HG02840 (cell line): ENCODE data around the gene CLINT1.
"Not testable (repeated sequence)": the region's sequence is repeated elsewhere in the genome, so short reads cannot be mapped to it uniquely, and the experiment has no call there.

Experiments used
- ATAC-seq: cut with Tn5 transposase; IDR thresholded peaks from one replicate; pipeline ENCODE4 v1.9.1; 2021; ENCODE audit warnings: mild to moderate bottlenecking, moderate library complexity, moderate number of reproducible peaks; ENCODE audit not compliant: unreplicated experiment, low FRiP score

The CLINT1 gene

DNA sequence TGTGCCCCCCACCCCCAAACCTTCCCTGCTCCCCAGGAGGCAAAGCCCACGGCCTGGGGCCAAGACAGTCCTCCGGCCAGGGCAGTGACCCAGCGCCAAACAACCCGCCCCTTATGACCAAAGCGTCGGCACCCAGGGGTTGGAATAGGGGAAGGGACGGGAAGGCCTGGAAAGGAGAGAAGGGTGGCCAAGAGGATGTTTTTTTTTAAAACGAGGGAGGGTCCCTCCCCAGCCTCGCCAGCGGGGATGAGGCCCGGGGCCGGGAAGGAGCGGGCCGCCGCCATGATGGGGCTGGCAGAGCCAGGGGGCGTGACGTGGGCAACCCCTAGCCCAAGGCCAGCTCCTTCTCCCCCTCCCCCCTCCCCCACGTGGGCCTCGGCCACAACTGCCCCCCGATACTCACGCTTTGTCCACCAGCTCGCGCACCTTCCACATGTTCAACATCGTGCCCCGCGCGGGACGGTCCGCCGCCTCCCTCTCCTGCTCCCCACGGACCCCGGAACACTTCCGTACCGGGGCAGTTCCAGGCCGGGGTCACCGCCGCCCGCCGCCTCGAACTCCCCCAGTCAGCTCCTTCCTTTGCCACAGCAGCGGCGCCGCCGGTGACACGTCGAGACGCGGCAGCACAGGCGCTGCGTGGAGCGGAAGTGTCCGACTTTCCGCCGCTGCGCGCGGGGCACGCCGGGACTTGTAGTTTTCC lies at the start of gene CLINT1:
CLINT1 (minus strand) TSS at position 619 of the 700 bp plus-strand sequence; CDS start at position 444, 175 bp downstream.
- ATAC-seq: no peak

DNA sequence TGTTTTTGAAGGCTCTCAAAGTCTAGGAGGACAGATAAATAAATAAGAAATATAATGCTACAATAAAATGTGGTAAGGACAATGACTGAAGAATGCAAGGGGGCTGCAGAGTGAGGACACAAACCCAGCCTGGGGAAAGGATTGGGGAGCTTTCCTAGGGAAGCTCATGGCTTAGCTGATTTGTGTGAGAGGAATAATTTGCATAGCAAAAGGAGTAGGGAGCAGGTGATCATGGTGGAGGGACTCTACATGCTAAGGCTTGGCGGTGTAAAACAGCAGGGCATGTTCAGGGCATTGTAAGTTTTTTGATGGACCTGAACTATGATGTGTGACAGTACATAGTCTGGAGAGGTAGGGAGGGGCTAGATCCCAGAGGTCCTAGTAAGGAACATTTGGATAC lies 49.5 kb upstream of the CLINT1 start:
- no peak for ATAC-seq

DNA sequence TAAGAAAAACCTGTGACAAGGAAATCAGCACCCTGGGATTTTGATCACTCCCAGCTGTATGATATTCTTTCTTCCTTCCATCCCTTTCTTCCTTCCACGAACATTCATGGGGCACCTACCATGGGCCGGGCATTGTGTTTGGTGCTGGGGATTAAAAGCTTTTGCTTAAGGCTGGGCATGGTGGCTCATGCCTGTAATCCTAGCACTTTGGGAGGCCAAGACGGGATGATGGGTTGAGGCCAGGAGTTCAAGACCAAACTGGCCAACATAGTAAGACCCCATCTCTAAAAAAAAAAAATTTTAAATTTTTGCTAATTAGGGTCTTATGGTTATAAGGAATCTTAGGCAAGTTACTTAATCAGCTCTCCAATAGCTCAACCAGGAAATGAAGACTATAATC lies 48.5 kb upstream of the CLINT1 start:
- no peak for ATAC-seq

DNA sequence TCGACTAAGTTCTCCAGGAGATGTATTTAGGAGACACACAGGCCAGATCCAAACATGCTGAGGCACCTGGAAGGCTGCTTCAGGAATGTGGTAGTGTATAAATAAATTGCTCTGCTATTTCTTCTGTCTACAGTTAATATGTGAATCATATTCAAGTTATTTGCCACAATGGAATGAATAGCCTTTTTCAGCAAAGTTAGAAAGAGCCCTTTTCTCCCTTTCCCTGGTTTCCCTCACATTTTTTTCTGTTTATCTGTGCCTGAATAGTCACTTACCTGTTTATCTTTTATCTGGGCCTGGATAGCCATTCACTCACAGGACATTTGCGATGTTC lies 44.1 kb upstream of the CLINT1 start:
- no peak for ATAC-seq

DNA sequence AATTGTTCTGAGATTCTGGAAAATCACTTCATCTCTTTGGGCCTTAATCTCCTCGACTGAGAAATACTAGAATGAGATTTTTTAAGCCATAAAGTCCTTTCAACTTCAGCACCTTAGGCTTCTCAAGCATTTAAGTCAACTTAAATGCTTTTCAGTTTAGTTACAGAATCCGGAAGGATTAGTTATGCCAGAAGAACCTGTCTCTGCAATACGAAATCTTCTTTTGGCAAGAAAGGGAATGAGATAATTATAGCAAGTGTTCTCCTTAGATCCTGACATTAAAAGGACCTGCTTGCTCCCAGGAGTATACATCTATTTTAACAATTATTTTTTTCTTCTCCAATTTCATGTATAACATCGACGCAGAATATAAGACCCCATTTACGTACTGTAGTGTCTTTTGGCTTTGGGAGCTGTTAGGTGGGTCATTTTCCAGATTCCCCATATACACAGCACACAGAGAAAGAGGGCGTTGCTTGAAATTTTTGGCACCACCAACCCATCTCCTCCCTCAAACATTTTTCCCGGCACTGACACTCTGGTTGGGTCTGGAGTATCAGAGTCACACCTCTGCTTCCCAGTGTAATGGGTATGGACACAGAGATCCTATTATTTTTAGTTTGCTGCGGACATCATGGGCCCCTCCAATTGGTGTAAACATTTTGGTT lies 43.6 kb upstream of the CLINT1 start:
- no peak for ATAC-seq

DNA sequence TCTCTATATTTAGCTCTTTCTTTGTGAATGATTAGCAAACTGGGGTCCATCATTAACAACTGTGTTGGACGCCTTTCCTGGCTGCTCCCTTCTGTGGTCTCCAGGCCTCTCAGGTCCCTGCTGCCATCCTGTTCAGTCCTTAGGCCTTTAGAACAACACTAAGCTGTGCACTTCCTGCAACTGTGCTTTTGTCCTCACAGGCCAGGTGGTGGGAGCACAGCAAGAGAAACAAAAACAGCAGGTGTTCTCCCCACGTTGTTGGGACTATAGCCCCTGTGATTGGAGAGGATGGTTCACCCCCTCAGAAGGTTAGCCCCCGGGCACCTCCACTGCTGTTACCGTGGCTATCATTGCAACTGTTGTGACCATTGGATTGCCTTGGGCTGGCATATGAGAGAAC lies 41.7 kb upstream of the CLINT1 start:
- no peak for ATAC-seq

DNA sequence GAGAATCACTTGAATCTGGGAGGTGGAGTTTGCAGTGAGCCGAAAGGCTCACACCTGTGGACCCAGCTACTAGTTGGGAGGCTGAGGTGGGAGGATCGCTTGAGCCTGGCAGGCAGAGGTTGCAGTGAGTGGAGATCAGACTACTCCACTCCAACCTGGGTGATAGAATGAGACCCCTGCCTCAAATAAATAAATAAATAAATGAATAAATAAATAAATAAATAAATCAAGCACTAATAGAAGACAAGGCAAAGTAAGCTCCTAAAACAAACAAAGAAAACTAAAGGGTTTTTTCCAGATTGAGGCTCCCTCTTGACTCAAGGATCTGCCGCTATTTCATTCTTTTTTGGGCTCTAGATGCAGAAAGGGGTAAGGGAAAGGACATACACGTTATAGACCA lies 34.7 kb upstream of the CLINT1 start:
- no peak for ATAC-seq

DNA sequence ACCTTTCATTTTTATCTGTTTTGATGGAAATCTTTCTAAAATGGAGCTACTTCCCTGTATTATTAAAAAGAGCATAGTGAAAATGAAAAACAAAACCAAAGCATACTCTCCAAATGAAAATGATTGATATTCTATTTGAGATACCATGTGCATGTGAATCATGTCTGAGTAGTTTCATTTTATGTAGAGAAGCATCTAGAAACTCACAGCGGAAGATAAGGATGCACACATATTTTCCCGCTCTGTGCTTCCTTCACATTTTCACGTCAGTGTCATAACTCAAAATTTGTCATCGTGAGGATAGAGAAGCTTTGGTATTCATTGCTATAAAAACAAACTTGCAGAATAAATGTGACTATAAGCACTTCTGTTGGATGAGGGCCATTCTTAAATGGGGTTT lies 34.0 kb upstream of the CLINT1 start:
- ATAC-seq: no peak

DNA sequence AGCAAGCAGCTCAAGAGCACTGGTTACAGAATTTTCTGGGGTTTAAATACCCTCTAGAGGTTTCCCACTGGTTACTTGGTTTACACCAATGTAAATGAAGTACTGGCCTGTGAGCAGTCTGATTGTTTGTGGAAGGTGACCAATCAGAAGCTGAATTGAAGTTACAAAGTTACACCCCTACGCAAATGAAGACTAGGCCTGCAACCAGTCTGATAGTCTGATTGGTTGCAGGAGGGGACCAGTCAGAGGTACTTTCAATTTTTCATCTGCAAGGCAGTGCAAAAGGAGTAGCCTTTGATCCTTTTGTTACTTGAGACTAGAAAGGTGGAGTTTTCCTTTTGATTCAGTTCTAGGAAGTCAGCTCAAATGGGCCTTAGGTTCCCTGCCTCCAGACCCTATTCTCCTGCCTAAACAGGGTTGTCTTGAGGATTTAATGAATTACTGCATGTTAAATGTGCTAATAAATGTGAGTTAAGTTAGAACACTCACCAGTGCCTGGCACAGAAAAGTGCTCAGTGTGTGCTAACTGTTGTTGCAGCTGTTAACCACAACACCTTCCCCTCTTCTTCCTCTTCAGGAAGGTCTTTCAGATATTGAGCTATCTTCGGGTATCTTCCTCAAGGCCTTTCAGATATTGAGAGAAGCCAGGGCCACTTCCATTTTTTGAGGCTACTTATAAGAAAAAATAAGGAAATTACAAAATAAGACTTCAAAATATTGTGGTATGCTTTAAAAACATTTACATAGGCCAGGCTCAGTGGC lies 32.1 kb upstream of the CLINT1 start:
- no peak for ATAC-seq

DNA sequence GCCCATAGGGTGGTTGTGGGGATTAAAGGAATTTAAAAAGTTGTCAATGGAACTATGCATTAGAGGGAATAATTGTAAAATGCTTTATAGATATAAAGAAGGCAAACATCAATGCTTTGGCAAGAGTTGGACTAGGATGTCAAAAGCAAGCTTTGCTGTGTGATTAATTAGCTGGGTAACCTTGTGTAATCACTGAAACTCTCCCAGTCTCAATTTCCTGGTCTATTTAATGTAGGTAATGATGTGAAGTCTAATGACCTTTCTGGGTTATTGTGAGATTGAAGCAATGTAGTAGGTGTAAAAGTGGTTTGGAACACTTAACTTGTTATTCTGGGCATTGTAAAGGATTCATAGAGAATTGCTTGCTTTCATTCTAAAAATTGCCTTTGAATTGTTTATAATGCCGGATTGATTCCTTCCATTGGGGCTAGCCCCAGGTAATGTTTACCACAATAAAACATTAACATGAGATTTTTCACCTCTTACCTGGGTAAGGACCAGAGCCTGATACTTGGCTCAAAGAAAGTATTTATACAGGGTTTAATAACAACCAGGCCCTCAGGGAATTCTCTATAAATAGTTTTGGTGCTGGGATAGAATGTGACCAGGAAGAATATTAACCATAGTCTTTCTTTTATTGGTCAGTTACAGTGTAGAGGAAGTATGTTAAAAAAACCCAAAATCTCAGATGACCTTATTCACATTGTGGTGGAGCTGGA lies 30.0 kb upstream of the CLINT1 start:
- ATAC-seq: no peak

DNA sequence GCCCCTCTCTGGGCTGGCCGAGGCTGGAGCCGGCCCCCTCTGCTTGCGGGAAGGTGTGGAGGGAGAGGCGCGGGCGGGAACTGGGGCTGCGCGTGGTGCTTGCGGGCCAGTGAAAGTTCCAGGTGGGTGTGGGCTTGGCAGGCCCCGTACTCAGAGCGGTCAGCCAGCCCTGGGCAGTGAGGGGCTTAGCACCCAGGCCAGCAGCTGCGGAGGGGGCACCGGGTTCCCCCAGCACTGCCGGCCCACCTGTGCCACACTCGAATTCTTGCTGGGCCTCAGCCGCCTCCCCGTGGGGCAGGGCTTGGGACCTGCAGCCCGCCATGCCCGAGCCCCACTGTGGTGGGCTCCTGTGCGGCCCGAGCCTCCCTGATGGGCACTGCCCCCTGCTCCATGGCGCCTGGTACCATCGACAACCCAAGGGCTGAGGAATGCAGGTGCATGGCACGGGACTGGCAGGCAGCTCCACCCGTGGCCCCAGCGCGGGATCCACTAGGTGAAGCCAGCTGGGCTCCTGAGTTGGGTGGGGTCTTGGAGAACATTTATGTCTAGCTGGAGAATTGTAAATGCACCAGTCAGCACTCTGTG lies 27.9 kb upstream of the CLINT1 start:
- ATAC-seq: no peak

DNA sequence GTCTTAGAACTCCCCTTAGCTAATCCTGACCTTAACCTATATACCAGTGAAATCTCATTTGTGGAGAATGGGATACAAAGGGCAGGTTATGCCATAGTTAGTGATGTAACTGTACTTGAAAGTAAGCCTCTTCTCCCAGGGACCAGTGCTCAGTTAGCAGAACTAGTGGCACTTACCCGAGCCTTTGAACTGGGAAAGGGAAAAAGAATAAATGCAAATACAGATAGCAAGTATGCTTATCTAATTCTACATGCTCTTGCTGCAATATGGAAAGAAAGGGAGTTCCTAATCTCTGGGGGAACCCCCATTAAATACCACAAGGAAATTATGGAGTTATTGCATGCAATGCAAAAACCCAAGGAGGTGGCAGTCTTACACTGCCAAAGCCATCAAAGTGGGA lies 26.1 kb upstream of the CLINT1 start:
- not testable (repeated sequence) for ATAC-seq

DNA sequence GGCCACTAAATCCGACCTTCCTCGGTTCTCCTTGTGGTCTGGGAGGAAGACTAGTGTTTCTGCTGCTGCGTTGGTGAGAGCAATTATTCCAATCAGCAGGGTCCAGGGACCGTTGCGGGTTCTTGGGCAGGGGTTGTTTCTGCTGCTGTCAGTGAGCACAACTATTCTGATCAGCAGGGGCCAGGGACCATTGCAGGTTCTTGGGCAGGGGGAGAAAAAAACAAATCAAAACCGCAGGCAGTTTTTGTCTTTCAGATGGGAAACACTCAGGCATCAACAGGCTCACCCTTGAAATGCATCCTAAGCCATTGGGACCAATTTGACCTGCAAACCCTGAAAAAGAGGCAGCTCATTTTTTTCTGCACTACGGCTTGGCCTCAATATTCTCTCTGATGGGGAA lies 22.6 kb upstream of the CLINT1 start:
- not testable (repeated sequence) for ATAC-seq

DNA sequence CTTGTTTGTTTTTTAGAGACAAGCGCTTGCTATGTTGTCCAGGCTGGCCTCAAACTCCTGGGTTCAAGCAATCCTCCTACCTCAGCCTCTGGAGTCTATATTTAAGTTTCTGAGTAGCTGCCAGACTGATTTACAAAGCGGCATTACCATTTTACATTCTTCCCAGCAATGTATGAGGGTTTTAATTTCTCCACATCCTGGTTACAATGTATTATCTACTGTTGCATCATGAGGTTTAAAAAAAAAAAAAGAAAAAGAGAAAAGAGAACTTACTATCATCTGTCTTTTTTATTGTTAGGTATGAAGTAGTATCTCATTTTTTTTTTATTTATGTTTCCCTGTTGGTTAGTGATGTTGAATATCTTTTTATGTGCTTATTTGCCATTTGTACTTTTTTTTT lies 18.9 kb upstream of the CLINT1 start:
- no peak for ATAC-seq

DNA sequence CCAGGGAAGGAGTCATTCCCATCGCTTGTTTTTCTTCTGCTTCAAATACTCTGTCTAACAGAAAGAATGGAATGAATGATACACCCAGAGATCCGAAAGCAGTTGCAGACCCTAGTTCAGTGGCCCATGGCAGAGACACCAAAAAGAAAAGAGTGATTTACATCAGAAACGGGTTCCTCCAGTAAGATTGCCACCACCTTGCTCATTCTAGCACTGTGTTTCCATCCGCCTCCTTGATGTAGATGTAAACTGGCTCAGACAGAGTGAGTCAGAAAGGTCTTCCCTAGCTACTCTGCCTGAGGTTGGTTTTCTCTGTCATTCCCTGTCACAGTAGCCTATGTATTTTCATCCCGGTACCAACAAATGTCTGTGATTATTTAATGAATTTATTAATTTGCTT lies 15.9 kb upstream of the CLINT1 start:
- no peak for ATAC-seq

DNA sequence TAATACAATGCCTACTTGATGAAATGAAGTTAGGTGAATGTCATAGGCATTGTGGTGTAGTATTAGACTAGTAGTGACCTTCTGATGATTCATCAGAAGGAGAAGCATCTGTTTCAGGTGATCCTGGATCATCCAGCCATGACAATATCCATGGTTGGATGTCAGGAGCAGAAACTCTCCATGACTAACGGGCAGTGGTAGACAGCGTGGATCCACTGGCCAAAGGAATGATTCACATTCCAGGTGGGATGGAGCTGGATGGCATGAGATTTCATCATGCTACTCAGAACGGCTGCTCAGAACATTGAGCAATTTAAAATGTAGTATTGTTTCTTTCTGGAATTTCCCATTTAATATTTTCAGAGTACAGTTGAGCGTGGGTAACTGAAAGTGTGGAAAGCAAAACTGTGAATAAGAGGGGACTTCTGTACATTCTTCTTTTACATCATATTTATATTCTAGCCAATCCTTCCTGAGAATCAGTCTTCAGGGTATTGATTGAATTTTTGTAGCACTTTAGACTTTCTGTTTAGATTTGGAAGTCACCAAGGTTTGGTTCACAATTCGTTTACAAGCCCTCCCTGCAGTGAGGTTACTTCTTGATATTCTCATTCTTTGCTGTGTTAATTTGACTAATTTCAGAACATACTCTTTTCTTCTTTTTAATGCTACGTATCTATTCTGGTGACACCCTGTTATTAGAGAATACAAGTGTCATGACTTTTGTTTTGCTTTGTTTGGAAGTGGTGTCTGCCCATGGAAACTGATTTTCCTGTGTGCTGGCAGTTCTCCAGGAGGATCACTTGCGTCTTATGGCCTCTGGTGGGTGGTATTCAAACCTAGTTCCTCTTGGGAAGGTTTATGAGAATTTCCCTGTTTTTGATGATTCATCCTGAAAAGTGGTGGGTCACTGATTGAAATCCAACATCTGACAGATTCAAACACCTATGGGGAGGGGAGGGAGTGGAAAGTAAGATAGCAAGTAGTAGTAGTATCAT lies 12.2 kb upstream of the CLINT1 start:
- no peak for ATAC-seq

DNA sequence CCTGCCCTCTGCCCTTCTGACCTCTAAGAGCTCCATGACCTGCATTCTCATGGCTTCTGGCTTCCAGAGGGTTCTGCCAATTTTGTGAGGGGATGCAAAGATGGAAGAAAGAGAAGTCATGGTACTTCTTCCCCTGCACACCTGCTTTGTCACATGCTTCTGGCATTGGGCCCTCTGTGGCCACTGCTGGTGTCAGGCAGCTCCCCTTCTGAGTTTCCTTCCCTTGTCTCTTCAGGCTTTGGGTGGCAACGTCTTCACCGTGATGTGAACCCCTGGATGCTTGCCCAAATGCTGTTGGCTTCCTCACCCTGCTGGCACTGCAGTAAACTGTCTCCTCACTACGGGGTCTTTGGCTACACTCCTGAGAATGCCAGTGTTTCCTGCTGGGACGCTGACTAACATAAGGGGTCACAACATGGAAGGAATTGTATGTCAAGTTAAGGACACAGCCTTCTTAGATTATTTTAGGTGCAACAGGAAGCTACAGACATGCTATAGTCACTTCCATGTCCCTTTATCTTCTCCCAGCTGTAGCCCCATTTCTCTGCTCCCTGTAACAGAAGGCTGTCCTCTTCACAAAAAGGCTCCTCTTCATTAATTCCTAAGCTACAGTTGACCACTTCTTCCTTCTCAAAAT lies 8.9 kb upstream of the CLINT1 start:
- ATAC-seq: no peak

DNA sequence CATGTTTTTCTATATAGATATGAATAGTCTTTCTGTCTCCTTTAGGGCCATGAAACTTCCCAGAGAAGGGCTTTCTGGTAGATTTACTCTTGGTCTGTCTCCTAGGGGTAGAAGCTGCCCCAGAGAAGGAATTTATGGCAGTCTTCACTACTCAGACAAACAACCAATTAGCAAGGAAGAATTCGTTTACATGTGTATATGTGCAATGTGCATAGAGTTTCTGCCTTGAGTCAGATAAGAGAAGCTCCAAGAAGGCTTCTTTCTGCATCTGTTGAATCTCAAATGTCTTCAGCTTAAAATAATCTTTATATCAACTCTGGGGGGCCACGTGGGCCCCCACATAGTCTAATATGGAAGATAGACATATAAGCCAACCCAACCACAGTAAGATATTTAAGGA lies 7.6 kb upstream of the CLINT1 start:
- ATAC-seq: no peak

DNA sequence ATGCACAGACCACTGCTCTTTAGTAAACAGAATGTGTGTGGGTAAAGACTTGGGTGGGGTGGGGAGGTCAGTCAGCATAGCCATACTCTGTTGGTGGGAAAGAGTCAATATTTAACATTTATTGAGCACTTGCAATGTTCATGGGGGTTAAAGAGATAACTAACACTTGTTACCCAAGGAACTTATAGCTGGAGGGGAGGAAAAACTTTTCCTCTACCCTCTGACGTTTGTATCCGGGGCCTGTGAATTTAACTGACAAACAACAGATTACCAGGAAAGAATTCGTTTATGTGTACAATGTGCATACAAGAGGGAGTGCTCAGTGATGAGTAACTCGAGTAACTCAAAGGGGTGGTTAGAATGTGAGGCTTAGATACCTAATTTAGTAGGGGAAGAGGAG lies 6.8 kb upstream of the CLINT1 start:
- ATAC-seq: no peak
